Calu3 (cell line): Measurements from ENCODE around the gene RPL15. TPM values are rescaled to one million over a fixed set of nuclear protein-coding genes. Genes with fewer than 3 reads are reported as not detected.
"Not testable (repeated sequence)": the region's sequence is repeated elsewhere in the genome, so short reads cannot be mapped to it uniquely, and the experiment has no call there.

Experiments
- BruUV-seq: library from RNA; stranded (reverse); fragments of 400-500 nt; replicated peaks from 2 replicates; lab custom pipeline; 2021; lab: Mats Ljungman, UMichigan
- CTCF ChIA-PET: fragments of 300-600 bp; sonication (Branson Sonifier 250); formaldehyde crosslinking; loops from one replicate; lab custom pipeline; 2022; ENCODE audit warnings: antibody characterized with exemption; lab: Charles Lee
- DNase-seq: peaks from one replicate; pipeline ENCODE4 v3.0.0; 2022
- H3K27ac Mint-ChIP-seq: one replicate; pipeline ENCODE4 v1.8.0; 2022; ENCODE audit warnings: mixed read lengths; ENCODE audit not compliant: unreplicated experiment
- H3K27me3 Mint-ChIP-seq: one replicate; pipeline ENCODE4 v1.8.0; 2022; ENCODE audit warnings: mixed read lengths; ENCODE audit not compliant: unreplicated experiment
- H3K36me3 Mint-ChIP-seq: one replicate; pipeline ENCODE4 v1.8.0; 2022; ENCODE audit warnings: mild to moderate bottlenecking, moderate library complexity, mixed read lengths; ENCODE audit not compliant: insufficient read depth, unreplicated experiment
- H3K4me1 Mint-ChIP-seq: one replicate; pipeline ENCODE4 v1.8.0; 2022; ENCODE audit warnings: mild to moderate bottlenecking, low read depth, mixed read lengths; ENCODE audit not compliant: unreplicated experiment
- H3K4me3 Mint-ChIP-seq: one replicate; pipeline ENCODE4 v1.8.0; 2022; ENCODE audit warnings: mild to moderate bottlenecking, low read depth, moderate library complexity, mixed read lengths; ENCODE audit not compliant: unreplicated experiment
- H3K9me3 Mint-ChIP-seq: one replicate; pipeline ENCODE4 v1.8.0; 2022; ENCODE audit warnings: low read depth, mixed read lengths; ENCODE audit not compliant: unreplicated experiment
- intact Hi-C: fragments of 100-400 bp; cut with micrococcal nuclease; formaldehyde crosslinking; loops from one replicate; pipeline ENCODE4 v1.10.0; 2022; ENCODE audit not compliant: unreplicated experiment
- total RNA-seq: library from RNA; stranded (reverse); gene quantifications from 2 replicates; pipeline ENCODE4 v1.2.3, GENCODE V29; 2022
- TF ChIP-seq, protein P1 (sequence below): fragments of 200-600 bp; IDR thresholded peaks from one replicate; pipeline ENCODE4 v1.8.0; 2022; ENCODE audit warnings: antibody characterized with exemption; ENCODE audit not compliant: unreplicated experiment

The RPL15 gene
- total RNA-seq, 1 experiment from 2014 or later, result 1,430 TPM

DNA sequence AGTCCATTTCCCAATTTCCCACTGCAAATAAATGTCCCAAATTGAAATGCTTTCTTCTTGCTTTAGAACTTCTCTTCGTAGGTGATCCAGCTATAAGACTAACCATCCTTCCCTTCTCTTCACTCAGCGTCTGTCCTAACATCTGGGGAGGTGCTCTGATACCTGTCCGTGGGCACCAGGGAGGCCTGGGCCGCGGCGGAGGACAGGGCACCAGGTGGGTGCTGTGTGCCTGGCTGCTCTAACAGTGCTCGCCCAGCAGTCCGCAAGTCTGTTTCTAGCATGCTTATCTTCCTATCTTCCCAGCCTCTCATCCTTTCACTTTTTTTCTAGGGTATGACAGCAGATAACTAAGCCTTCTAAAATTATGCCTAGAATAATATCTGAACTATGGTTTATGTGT is 37.4 kb upstream of the RPL15 start:
- Mint-ChIP-seq H3K4me3 (no peak overlapping the region), H3K27ac (no peak overlapping the region), H3K9me3 (no peaks in the 10 kb centered on the region), H3K27me3 (no peaks in the 10 kb centered on the region), H3K36me3 (peaks cover 15% of the 10 kb centered on the region), H3K4me1 (no peaks in the 10 kb centered on the region)
- TF ChIP-seq, protein P1, sequence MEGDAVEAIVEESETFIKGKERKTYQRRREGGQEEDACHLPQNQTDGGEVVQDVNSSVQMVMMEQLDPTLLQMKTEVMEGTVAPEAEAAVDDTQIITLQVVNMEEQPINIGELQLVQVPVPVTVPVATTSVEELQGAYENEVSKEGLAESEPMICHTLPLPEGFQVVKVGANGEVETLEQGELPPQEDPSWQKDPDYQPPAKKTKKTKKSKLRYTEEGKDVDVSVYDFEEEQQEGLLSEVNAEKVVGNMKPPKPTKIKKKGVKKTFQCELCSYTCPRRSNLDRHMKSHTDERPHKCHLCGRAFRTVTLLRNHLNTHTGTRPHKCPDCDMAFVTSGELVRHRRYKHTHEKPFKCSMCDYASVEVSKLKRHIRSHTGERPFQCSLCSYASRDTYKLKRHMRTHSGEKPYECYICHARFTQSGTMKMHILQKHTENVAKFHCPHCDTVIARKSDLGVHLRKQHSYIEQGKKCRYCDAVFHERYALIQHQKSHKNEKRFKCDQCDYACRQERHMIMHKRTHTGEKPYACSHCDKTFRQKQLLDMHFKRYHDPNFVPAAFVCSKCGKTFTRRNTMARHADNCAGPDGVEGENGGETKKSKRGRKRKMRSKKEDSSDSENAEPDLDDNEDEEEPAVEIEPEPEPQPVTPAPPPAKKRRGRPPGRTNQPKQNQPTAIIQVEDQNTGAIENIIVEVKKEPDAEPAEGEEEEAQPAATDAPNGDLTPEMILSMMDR, result no peak
- intact Hi-C loops, result no loop called here
- no TSS peak for BruUV-seq
- DNase-seq, result no peak
- CTCF ChIA-PET, result no interaction called here

DNA sequence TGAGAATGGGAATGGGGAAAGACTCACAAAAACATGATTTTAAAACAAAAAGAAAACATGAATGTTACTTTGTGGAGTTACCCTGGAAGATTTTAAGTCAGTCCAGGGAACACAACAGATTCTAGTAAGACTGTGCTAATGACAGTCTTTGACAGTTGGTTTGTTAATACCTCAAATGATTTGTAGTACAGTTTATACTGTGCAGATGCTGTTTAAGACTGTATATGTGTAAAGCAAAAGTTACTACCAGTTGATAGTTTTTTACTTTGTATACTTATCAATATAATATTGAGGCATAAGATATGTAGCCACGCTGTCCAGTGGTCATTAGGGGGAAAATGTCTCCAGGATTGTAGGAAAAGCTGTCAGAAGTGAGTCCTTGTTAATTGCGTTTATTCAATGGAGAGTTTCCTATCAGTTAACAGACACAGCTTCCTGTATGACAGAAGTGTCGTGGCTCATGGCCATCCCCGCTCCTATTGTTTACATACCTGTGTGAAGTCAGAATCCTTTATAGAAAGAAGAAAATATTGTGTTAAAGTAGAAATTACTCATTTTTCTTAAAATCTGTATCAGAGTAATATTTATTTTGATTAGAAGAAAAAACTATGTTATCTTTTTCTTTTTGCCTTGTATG is 36.1 kb upstream of the RPL15 start:
- intact Hi-C loops, result no loop called here
- Mint-ChIP-seq H3K4me3 (no peak overlapping the region), H3K9me3 (no peaks in the 10 kb centered on the region), H3K4me1 (no peaks in the 10 kb centered on the region), H3K27me3 (no peaks in the 10 kb centered on the region), H3K36me3 (peaks cover 11% of the 10 kb centered on the region), H3K27ac (no peak overlapping the region)
- no TSS peak for BruUV-seq
- CTCF ChIA-PET, result no interaction called here
- TF ChIP-seq, protein P1, result no peak
- no peak for DNase-seq

DNA sequence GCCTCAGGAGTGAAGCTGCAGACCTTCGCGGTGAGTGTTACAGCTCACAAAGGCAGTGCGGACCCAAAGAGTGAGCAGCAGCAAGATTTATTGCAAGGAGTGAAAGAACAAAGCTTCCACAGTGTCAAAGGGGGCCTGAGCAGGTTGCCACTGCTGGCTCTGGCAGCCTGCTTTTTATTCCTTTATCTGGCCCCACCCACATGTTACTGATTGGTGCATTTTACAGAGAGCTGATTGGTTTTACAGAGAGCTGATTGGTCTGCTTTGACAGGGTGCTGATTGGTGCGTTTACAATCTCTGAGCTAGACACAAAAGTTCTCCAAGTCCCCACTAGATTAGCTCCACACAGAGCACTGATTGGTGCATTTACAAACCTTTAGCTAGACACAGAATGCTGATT is 34.9 kb upstream of the RPL15 start:
- H3K4me1 Mint-ChIP-seq, intact Hi-C loops, DNase-seq, BruUV-seq, H3K9me3 Mint-ChIP-seq, H3K4me3 Mint-ChIP-seq, H3K27ac Mint-ChIP-seq, H3K27me3 Mint-ChIP-seq: not testable (repeated sequence)
- CTCF ChIA-PET, result interaction anchor here (1.1 kb wide), 1 partner anchor 16 kb away, joined by 3 read pairs; no protein-coding TSS in a partner anchor
- peaks cover 11% of the 10 kb centered on the region for H3K36me3 Mint-ChIP-seq

DNA sequence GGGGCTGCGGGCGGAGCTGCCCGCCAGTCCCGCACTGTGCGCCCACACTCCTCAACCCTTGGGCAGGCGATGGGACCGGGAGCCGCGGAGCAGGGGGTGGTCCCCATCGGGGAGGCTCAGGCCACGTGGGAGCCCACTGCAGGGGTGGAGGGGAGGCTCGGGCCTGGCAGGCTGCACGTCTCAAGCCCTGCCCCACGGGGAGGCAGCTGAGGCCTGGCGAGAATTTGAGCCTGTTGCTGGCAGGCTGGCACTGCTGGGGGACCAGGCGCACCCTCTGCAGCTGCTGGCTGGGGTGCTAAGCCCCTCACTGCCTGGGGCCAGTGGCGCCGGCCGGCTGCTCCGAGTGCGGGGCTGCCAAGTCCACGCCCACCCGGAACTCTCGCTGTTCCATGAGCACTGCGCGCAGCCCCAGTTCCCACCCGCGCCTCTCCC is 34.4 kb upstream of the RPL15 start:
- Mint-ChIP-seq H3K36me3 (peaks cover 11% of the 10 kb centered on the region), H3K9me3 (no peaks in the 10 kb centered on the region), H3K27ac (no peak overlapping the region), H3K4me1 (no peaks in the 10 kb centered on the region), H3K4me3 (no peak overlapping the region), H3K27me3 (no peaks in the 10 kb centered on the region)
- DNase-seq, result no peak
- CTCF ChIA-PET, result interaction anchor here (1.1 kb wide), 1 partner anchor 16 kb away, joined by 3 read pairs; no protein-coding TSS in a partner anchor
- no TSS peak for BruUV-seq
- intact Hi-C loops, result no loop called here
- TF ChIP-seq, protein P1, result no peak

DNA sequence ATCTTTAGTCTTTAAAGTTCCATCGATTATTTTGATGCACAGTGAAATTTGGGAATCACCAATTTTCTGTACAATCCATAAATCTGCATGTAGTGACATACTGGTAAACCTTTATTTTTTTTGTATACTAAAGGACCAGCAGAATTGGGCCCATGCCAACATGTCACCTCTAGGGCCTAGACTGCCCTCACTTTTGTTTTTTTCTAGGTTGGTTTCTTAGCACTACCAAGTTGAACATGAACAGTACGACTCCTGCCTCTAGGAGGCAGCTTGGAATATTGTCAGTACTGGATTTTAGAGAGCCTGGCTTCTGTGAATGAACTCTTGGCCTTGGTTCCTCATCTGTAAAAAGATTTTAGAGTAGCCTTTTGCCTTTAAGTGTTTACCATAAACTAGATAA is 32.5 kb upstream of the RPL15 start:
- intact Hi-C loops, result no loop called here
- CTCF ChIA-PET, result interaction anchor here (0.8 kb wide), 1 partner anchor 156 kb away, joined by 3 read pairs; no protein-coding TSS in a partner anchor

More for the DNA sequence above, 32.5 kb upstream of the RPL15 start:
- no peaks in the 10 kb centered on the region for H3K27me3 Mint-ChIP-seq
- no peak overlapping the region for H3K27ac Mint-ChIP-seq
- no peak overlapping the region for H3K4me3 Mint-ChIP-seq
- H3K4me1 Mint-ChIP-seq, result no peaks in the 10 kb centered on the region
- H3K36me3 Mint-ChIP-seq, result peaks cover 11% of the 10 kb centered on the region
- no TSS peak for BruUV-seq
- H3K9me3 Mint-ChIP-seq, result no peaks in the 10 kb centered on the region
- no peak for DNase-seq
- TF ChIP-seq, protein P1, result no peak
